HG02610 (cell line): Measurements from ENCODE around the gene MRPS18B.
A peak's percentile ranks its signal among the peaks of the same experiment; 100 is the strongest.
"Not testable (repeated sequence)": the region's sequence is repeated elsewhere in the genome, so short reads cannot be mapped to it uniquely, and the experiment has no call there.

Experiments
- ATAC-seq: cut with Tn5 transposase; IDR thresholded peaks from one replicate; pipeline ENCODE4 v1.9.1; 2021; ENCODE audit warnings: mild to moderate bottlenecking, moderate library complexity; ENCODE audit not compliant: unreplicated experiment

Gene MRPS18B

DNA sequence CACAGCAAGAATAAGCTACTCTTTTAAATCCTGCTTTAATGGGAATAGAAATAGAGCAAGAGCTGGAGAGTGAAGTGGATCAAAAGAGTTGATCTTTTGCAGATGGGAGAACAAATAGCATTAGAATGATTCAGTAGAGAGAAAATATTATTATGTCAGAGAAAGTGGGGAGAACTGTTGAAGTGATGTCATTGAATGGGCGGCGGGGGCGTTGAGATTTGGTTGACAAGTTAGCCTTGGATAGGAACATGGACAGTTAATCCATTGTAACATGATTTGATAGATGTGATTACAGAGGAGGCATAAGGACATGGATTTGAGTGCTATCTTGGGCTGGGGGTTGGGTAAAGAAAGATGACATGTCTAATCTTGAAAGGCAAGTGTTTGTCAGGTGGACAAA is 18.2 kb downstream of the MRPS18B start:
- ATAC-seq = no peak

DNA sequence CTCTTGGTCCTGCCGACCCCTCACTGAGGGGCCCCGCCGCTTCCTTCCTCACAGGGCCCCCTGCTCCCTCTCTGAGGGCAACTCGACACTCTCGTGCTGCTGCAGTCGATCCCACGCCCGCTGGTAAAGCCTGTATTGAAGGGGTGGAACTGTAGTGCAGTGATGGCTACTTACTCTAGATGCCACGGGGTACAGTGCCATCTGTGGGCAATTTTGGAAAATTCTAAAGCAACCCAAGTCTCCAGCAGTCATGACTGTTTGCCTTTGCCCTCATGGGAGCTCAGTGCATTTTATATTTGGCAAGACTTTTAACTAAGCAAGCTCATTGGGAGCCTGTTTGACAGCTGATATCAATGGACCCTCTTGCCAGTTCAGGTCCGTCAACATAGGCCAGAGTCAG is 22.8 kb downstream of the MRPS18B start:
- no peak for ATAC-seq

DNA sequence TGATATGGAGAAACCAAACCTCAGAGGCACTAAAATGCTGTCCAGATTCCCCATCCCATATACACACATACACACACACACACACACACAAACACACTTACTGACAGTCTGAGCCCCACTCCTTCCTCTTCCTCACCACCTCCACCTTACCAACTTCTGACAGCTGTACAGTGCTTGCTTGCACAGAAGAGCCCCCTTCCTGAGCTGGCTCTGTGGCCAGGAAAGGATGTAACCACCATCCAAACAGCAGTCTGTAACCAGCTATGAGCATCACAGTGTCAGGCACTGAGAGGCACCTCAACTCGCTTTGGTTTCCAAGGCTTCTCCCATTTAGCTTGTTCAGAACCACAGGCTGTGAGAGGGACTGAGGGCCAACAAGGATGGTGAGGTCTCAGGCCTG is 23.4 kb downstream of the MRPS18B start:
- ATAC-seq = no peak

DNA sequence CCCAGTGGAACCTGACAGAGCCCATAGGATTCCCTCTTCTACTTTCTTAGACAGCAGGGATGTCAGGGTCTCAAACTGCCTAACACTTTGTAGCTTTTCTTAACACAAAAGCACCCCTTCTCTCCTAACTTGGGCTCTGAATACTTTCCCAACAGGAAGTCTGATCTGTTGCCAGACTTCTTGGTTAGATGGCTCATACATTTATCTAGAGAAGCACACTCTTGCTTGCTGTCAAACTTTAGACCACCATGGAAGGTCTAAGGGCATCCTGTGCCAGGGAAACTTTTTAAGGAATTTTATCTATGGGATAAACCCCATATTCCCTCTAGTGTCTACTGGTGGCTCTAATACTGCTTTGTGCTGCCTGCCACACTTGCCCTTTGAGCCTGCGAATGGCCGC is 26.0 kb downstream of the MRPS18B start:
- no peak for ATAC-seq

DNA sequence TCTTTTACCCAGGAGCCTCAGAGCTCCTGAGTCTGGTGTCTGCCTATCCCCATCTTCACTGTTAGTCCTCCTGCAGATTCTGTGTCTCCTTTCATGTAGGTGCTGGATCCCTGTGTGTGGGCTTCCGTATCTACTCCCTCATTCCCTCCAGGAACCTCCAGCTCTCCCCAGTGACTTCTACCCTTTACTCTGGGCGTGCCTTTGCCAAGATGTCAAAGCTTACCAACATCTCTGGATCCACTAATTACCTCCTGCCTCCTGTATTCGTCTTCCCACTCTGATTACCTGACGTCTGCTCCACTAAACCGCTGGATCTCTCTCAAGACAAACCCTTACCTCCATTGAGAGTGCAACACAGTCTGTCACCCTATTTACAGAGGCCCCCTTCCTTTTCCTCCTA is 27.1 kb downstream of the MRPS18B start:
- ATAC-seq = no peak

DNA sequence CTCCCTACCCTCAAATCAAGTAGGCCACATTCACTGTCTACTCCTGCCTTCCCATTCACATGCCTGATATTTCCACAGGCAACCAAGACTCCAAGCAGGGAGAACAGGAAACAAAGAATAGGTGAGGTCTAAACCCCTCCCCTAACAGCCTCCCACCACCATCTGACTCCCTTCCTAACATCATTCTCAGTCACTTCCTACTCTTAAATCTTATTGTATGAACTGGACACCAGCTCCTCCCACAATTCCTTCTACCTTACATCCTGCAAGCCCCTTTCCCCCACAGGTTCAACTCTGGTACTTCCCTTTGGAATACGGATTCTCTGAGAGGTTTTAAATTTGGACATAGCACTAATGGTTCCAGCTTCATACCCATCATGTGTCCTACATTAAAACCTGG is 28.3 kb downstream of the MRPS18B start:
- ATAC-seq = no peak

DNA sequence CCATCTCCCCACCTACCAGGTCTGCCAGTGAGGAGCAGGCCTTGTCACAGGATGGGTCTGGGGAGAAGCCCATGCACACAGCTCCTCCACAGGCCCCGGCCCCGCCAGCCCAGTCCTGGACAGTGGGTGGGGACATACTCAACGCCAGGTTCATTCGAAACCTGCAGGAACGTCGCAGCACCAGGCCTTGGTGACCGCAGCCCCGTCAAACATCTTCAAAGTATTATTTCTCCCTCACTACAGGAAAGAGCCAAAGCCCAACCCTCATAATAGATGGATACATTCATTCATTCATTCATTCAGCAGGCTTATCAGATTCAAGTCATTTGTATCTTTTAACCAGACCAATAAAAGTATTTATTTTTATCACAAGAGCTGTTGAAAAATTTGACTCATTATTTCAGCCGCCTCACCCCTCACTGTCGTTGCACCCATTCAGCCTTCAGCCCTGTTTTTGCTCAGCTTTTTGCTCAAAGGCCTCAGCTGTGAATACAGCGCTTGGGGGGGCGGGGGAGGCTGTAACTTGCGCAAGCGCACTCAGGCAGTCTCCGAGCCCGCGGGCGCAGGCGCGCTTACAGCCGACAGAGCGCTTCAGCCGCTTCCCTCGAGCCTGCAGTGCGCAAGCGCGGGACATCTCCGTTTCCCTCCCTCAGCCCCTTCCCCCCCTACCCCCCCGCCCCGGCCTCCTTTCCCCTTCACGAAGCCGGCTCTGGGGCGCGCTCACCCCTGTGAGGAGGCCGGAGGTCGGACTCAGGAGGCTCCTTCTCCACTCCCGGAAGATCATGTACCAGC is 29.0 kb downstream of the MRPS18B start, which contains the start of gene C6orf136:
C6orf136 (plus strand) TSS at position 684 of the 792 bp plus-strand sequence; CDS start at position 783, 99 bp downstream.
- peak; percentile 61 for ATAC-seq

DNA sequence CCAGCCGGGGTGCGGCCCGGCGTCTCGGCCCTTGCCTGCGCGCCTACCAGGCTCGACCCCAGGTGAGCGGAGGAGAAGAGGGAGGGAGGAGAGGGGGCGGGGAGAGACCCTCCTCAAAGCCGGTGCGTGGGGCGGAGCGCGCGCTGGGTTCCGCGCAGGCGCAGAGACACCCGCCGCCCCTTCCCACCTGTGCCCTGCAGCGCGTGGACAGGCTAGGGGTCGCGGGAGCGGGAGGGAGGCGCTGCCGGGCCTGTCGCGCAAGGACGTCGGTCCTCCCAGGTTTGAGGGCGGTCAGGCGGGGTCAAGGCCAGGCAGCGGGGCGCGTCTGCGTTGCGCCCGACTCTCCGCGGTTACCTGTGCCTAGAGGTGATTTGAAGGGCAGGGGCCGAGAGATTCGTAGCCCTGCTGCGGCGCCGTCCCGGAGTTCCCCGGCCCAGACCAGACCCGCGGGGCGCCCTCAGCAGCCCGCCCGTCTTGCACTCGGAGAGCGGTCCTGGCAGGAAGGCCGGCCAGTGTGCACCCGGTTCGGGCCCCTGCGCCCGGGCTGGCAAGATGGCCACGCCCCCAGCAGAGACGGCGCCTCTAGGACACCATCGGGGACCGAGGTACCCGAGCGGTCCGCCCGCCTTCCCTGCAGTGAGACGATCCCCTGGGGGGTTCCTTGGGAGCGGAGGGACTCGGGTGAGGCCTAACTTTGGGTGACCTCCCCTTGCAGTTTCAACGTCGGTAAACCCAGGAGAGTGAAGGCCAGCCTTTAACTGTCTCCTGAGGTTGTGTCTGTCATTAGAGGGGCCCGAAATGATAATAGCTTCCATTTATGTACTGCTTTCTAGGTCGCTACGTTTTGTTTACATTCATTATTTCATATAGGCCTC is 29.8 kb downstream of the MRPS18B start:
- ATAC-seq = peak; percentile 54

DNA sequence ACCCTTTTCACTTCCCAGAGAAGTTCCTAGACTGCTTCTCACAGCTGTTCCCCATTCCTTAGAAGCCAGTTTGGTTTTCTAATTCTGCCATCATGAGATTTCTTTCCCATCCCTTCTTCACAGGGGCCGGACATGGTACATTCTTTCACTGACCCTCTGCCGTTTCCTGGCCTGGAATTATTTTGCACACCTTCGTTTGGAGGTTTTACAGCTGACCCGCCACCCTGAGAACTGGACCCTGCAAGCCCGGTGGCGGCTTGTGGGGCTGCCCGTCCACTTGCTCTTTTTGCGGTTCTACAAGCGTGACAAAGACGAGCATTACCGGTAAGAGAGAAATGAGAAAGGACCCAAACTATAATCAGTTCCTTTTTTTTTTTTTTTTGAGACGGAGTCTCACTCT is 33.5 kb downstream of the MRPS18B start:
- ATAC-seq = no peak

DNA sequence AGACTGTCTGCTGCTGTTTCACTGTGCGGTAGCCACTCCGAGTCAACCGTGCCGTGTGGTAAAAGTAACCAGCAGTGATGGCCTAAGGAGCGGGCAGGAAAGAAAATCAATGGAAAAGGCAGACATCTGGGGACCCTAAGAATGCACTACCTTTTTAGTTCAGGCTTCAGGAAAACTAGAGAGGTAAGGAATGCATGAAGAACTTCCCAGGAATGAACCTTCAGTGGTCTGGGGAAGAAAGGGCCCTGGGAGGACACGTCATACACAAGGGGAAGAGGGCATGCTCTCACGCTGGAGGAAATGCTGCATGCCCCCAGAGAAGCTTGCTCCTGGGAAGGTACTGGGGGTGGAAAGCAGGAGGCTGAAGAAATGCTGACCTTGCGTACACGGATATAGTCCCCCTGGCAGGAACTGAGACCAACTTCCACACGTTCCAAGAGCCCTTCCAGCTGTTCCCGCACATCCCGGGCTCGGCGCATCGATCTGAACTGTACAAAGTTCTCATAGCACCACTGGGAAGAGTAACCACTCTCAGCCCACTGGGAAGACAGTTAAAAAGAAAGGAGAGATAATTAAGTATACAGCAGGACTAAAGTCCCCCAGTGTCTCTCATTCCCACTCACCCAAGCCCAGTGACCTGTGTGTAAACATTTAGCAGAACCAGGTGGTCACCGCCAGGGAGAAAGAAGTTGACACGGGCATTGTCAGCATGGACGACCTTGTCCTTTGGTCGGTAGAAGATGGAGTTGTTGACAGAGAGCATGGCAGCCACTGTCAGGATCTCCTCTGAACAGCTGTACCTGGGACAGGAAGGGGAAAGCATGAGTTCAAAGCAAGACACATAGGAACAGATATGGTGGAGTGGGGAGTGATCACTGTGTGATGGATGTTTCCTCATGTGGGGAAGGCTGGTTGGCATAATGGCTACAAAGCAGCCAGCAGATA is 37.4 kb downstream of the MRPS18B start:
- ATAC-seq = no peak

DNA sequence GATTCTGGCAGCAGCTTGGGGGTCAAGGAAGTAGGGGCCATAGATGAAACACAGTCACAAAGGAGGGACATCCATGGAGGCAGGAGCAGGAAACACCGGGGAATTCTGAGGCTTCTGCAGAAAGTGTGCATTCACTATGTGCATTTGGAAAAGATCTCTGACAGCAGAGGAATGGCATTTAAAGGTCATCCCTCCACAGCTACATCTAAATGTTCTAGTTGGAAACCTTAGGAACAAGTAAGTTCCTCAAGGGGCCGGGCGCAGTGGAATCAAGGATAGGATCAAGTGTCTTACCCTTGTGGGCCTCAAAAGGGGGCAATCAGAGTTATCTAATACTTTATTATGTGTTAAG is 38.1 kb downstream of the MRPS18B start:
- no peak for ATAC-seq

DNA sequence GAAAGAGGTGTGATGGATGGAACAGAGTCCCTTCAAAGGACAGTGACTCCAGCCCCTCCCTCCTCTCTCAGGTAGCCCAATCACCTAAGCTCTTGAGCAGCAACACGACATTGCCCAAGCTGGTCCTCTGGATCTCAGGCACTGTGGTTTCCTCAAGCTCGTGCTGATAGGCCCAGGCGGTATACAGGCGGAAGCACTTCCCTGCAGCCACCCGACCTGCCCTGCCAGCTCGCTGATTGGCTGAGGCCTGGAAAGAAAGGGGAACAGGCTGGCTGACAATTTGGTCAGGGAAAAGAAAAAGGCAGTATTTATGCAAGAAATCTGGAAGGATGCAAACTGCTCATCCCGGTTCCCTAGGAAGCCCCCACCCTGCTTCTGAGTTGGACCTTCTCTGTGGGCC is 38.9 kb downstream of the MRPS18B start:
- ATAC-seq = no peak

DNA sequence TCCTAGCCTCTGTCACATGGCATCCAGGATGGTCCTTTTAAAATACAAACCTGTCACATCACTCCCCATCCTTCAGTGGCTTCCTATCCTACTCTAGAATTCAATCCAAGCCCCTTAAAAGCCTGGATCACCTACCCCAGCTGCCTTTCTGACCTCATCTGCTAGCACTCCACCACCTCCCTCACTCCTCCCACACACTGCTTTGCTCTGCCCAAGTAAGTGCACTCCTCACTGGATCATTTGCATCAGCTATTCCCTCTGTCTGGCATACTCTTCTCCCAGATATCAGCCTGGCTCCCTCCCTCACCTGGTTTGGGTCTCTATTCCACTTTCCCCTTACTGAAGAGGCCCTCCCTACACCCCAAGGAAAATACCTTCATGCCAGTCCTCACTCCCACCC is 39.8 kb downstream of the MRPS18B start:
- no peak for ATAC-seq

DNA sequence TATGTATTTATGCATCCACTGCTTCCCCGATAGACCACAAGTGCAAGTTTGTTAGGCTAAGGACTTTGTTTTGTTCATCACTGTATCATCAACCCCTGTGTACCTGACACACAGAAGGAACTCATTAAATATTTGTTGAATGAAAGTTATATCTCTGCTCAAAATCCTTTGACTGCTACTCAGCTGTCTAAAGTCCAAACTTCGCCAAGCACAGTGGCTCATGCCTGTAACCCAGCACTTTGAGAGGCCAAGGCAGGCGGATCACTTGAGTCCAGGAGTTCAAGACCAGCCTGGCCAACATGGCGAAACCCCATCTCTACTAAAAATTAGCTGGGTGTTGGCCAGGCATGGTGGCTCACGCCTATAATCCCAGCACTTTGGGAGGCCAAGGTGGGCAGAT is 40.3 kb downstream of the MRPS18B start:
- not testable (repeated sequence) for ATAC-seq

DNA sequence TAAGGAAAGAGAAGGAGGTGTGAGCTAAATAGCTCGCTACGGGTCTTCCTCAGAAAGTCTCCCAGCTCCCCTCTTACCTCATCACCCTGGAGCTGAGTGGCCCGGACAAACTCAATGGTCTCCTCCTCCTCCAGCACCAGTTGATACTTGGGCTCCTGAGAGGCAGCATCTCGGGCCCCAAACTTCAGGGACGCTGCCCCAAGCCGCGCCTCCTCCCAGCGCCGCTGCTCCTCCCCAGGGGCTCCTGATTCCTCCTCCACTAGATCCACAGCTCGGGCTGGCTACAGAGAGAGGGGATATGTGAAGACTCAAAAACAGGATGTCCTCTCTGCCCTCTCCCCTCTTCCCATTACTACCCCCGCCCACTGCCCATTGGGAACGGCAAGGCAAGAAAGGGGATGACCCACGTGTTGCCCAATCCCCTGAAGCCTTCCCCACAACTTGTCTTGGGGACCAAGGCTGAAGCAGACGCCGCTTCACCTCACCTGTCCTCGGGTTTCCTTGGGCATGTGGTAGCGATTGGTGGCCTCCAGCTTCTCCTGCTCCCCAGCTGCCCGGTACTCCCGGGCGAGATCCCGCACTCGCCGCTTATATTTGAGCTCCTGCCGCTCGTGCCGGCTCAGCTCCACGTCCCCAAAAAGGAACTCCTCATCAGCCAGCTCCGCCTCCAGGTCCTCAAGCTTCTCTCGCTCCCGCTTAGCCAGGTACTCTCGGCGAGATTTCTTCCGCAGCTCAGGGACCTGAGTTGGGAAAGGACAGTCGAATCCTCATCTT is 47.5 kb downstream of the MRPS18B start:
- ATAC-seq = no peak

DNA sequence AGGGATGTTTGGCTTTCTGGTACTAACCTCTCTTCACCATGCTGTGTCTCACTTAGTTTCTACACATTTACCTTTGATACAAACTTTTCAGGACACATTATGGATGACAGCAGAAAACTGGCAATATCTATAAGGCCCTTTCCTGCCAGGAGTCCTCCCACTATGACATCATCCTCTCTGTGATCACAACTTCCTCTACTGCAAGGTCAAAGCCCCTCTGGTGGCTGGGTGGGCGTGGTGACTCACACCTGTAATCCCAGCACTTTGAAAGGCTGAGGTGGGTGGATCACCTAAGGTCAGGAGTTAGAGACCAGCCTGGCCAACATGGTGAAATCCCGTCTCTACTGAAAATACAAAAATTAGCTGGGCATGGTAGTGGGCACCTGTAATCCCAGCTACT is 48.7 kb downstream of the MRPS18B start:
- ATAC-seq = not testable (repeated sequence)

DNA sequence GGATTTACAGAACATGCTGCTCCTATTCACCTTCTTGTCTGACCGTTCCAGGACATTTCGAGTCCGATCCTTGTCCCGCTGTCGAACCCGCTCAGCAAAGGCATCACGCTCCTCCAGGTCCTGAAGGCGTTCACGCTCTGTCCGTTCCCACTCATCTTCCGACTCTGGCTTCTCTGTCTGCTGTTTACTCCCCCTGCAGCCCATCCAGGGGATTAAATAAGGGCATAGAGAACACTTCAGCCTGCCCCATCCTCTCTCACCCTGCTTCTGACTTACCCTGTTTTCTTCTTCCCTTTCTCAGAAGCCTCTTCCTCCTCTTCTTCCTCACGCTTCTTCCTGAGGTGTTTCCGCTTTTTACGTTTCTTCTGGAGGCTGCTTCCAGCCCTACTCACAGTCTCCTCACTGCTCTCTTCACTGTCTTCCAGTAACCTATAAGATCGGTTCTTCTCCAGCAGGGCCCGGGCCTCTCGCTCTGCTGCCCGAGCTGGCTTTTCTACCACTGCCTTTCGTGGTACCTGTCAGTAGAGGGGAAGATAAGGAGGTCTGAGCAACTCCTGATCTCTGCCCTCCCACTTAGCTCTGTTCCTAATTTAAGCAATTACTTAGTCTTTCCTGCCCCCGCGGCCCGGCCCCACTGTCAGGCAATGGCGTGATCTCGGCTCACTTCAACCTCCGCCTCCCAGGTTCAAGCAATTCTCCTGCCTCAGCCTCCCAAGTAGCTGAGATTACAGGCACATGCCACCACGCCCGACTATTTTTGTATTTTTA is 53.3 kb downstream of the MRPS18B start:
- no peak for ATAC-seq

DNA sequence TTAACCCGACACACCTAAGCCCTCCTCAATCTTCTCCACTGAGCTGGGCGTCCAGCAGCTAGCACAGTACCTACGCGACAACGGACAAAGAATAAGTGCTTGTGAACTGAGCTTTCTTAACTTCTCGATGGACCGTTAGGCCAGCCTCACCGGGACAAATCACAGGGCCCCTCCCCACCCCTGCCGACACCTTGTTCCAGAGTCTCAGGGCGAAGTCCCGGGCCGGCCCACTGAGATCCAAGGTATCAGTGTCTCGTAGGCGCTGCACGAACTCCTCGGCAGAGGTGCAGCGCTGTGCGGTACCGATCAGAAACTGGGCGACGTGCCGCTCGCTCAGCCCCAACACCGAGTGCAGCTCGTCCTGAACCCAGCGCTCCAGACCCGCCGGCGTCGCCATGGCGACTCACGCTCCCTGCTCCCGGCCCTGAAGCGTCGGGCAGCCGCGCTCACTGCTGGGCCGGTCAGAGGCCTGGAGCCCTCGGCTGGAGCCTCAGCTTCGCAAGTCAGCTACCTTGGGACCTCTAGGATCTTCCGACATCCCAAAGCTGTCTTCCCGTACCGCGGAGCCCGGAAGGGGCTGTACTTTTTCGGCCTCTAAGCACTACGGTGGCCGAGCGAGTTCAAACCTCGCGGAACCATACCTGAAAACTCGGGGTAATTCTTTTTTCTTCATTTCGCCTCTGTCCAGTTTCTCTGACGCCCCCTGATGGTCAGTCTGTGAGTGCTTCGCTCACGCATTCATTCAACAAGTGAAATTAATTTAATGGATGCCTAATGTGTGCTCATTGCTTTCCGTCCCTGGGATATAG is 55.0 kb downstream of the MRPS18B start, which contains the start of gene DHX16:
DHX16 (minus strand) TSS at position 562 of the 809 bp plus-strand sequence; CDS start at position 397, 165 bp downstream.
- ATAC-seq = peak; percentile 66
